CD14-positive monocyte (primary cell): Measurements from ENCODE around the gene RTP1. TPM values are rescaled to one million over a fixed set of nuclear protein-coding genes. Genes with fewer than 3 reads are reported as not detected.
A peak's percentile ranks its signal among the peaks of the same experiment; 100 is the strongest.

Source experiments
- DNase-seq, 3 donors: peaks; one replicate each; pipeline ENCODE4 v3.0.0-alpha.2; 2011 to 2022
- H2AFZ ChIP-seq: 2 replicates; pipeline ENCODE4 v1.6.0; 2012; ENCODE audit warnings: mild to moderate bottlenecking, low read depth, low read length, inconsistent platforms; ENCODE audit not compliant: insufficient read depth, poor library complexity, severe bottlenecking
- H3K27ac ChIP-seq, 2 donors: 1 replicate in 1 of 2; 2 replicates in 1 of 2; pipeline ENCODE4 v1.5.1; 2012 to 2013; ENCODE audit warnings: low read length in 2 of 2, control low read depth in 1 of 2, inconsistent platforms in 1 of 2, low read depth in 1 of 2, mild to moderate bottlenecking in 1 of 2
- H3K27me3 ChIP-seq, 2 donors: one replicate each; pipeline versions ENCODE4 v1.6.0 to v1.6.1; 2011 to 2013; ENCODE audit warnings: low read length in 2 of 2; ENCODE audit not compliant: control insufficient read depth in 2 of 2, insufficient read depth in 2 of 2
- H3K36me3 ChIP-seq, 2 donors: replicated peaks in 1 of 2; 1 replicate in 1 of 2; 2 replicates in 1 of 2; pipeline versions ENCODE4 v1.5.1 to v1.6.1; 2012 to 2013; ENCODE audit warnings: low read length in 2 of 2, control low read depth in 1 of 2, inconsistent platforms in 1 of 2, mild to moderate bottlenecking in 1 of 2; ENCODE audit not compliant: insufficient read depth in 2 of 2, control insufficient read depth in 1 of 2
- H3K4me1 ChIP-seq, 2 donors: 1 replicate in 1 of 2; 2 replicates in 1 of 2; pipeline versions ENCODE4 v1.5.1 to v1.6.1; 2012 to 2013; ENCODE audit warnings: low read length in 2 of 2, control low read depth in 1 of 2, inconsistent platforms in 1 of 2, mild to moderate bottlenecking in 1 of 2, moderate library complexity in 1 of 2; ENCODE audit not compliant: insufficient read depth in 2 of 2, control insufficient read depth in 1 of 2
- H3K4me2 ChIP-seq: replicated peaks from 2 replicates; pipeline ENCODE3; 2012; ENCODE audit warnings: low read length, moderate library complexity, mild to moderate bottlenecking; ENCODE audit not compliant: poor library complexity, severe bottlenecking; ENCODE audit errors: extremely low read depth
- H3K4me3 ChIP-seq, 3 experiments: fragments of 200-600 bp in 1 of 3; sonication (generic) in 1 of 3; replicated peaks in 1 of 3; 1 replicate in 2 of 3; 2 replicates in 1 of 3; pipeline ENCODE4 v1.5.1; 2011 to 2013; ENCODE audit warnings: low read length in 3 of 3, mild to moderate bottlenecking in 3 of 3, control low read depth in 2 of 3, low read depth in 2 of 3, inconsistent platforms in 1 of 3, moderate library complexity in 1 of 3
- H3K79me2 ChIP-seq: 2 replicates; pipeline ENCODE4 v1.6.0; 2012; ENCODE audit warnings: mild to moderate bottlenecking, control low read depth, inconsistent platforms, low read length, moderate library complexity; ENCODE audit not compliant: insufficient read depth
- H3K9ac ChIP-seq: 2 replicates; pipeline ENCODE4 v1.6.0; 2017; ENCODE audit warnings: low read length, mild to moderate bottlenecking; ENCODE audit not compliant: insufficient read depth, poor library complexity, severe bottlenecking
- H3K9me3 ChIP-seq, 2 donors: replicated peaks in 1 of 2; 1 replicate in 1 of 2; 2 replicates in 1 of 2; pipeline versions ENCODE4 v1.5.1 to v1.6.1; 2012 to 2013; ENCODE audit warnings: low read length in 2 of 2, control low read depth in 1 of 2; ENCODE audit not compliant: control insufficient read depth in 1 of 2, insufficient read depth in 1 of 2
- H4K20me1 ChIP-seq: 2 replicates; pipeline ENCODE4 v1.6.0; 2012; ENCODE audit warnings: mild to moderate bottlenecking, low read length, control low read depth, moderate library complexity; ENCODE audit not compliant: insufficient read depth
- H3K27ac Mint-ChIP-seq, 7 donors: one replicate each; pipeline ENCODE4 v1.8.0; 2020; ENCODE audit warnings: mild to moderate bottlenecking in 7 of 7, mixed read lengths in 7 of 7, moderate library complexity in 6 of 7, inconsistent platforms in 2 of 7
- H3K27me3 Mint-ChIP-seq, 3 donors: one replicate each; pipeline ENCODE4 v1.8.0; 2021 to 2022; ENCODE audit warnings: low read depth in 3 of 3, mild to moderate bottlenecking in 3 of 3, mixed read lengths in 3 of 3, moderate library complexity in 3 of 3, inconsistent platforms in 1 of 3
- H3K36me3 Mint-ChIP-seq, 2 donors: one replicate each; pipeline ENCODE4 v1.8.0; 2020; ENCODE audit warnings: mixed read lengths in 2 of 2, inconsistent platforms in 1 of 2, mild to moderate bottlenecking in 1 of 2
- H3K4me1 Mint-ChIP-seq: one replicate; pipeline ENCODE4 v1.8.0; 2020; ENCODE audit warnings: mild to moderate bottlenecking, mixed read lengths
- H3K4me3 Mint-ChIP-seq, 2 donors: one replicate each; pipeline ENCODE4 v1.8.0; 2020; ENCODE audit warnings: mild to moderate bottlenecking in 2 of 2, mixed read lengths in 2 of 2, moderate library complexity in 1 of 2
- H3K9me3 Mint-ChIP-seq, 7 donors: one replicate each; pipeline ENCODE4 v1.8.0; 2020 to 2022; ENCODE audit warnings: mixed read lengths in 7 of 7, mild to moderate bottlenecking in 6 of 7, moderate library complexity in 6 of 7, inconsistent platforms in 2 of 7
- WGBS: methylation state at CpG from one replicate; pipeline ENCODE4 v1.1.5; 2013; ENCODE audit warnings: missing lambda C conversion rate; ENCODE audit not compliant: insufficient coverage; 5-methylcytosine and 5-hydroxymethylcytosine counted together
- intact Hi-C, 2 donors: fragments of 100-400 bp; cut with micrococcal nuclease; formaldehyde crosslinking; loops; one replicate each; pipeline versions ENCODE4 v1.15.0 to v1.15.1; 2023
- polyA plus RNA-seq, 3 donors: library from polyadenylated mRNA; depleted of rRNA in 1 of 3; unstranded in 2 of 3; stranded (reverse) in 1 of 3; fragments of 300-500 nt in 2 of 3; fragments of >200 nt in 1 of 3; fragmentation: Illumina TruSeq in 2 of 3; gene quantifications; 1 replicate in 2 of 3; 2 replicates in 1 of 3; pipeline ENCODE4 v1.2.3, GENCODE V29; 2012 to 2021
- TF ChIP-seq, protein P1 (sequence below): fragments of 200-600 bp; IDR thresholded peaks from one replicate; pipeline ENCODE4 v1.8.0; 2022; ENCODE audit warnings: antibody characterized with exemption, mild to moderate bottlenecking

The RTP1 gene
- polyA plus RNA-seq, 3 donors, result not detected

DNA sequence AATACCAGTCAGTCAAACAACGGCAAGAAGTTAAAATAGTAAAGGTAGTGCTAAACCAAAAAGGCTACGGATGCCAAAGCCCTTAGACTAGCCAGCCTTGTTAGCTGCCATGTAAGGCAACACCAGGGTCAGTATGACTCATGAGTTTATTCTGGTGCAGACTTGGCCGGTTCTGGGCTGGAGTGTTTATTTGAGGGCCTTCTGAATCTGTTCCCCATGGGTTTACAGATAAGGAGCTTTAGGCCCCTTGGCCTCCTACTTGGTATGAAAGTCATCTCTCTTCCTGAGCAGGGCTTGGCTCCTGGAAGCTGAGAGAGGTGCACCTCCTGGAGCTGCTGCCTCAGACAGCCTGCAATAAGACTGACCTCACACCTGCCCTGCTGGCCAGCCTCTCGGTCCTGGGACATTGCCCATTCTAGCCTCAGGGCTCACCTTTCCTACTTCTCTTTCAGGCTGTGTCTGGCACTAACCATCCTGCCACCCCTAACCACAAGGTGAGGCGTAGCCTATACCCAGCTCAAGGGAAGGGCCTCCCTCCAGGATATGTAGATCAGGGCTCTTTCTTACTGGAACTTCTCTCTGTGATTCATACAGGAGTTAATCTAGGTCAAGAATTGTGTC is 10.4 kb upstream of the RTP1 start:
- intact Hi-C loops, result no loop called here
- no peak overlapping the region for H3K27ac ChIP-seq
- H3K4me1 ChIP-seq, result peaks cover 8 to 17% of the 10 kb centered on the region in 2 donors
- H3K4me1 Mint-ChIP-seq, result peaks cover 27% of the 10 kb centered on the region
- peaks cover 0 to 3% (median 0%) of the 10 kb centered on the region in 7 donors for H3K9me3 Mint-ChIP-seq
- no peak overlapping the region for H3K27ac Mint-ChIP-seq
- H3K79me2 ChIP-seq, result no peaks in the 10 kb centered on the region
- no peak overlapping the region for H3K4me2 ChIP-seq
- no peak for DNase-seq
- H3K4me3 Mint-ChIP-seq, result peak overlapping the region in 1 of 2 donors; percentile 28
- no peak overlapping the region for H3K9ac ChIP-seq
- no peak overlapping the region for H3K4me3 ChIP-seq
- H2AFZ ChIP-seq, result no peak overlapping the region
- peaks cover 4 to 14% of the 10 kb centered on the region in 2 donors for H3K27me3 ChIP-seq
- peaks cover 0 to 2% of the 10 kb centered on the region in 2 donors for H3K36me3 Mint-ChIP-seq
- H3K9me3 ChIP-seq, result no peaks in the 10 kb centered on the region
- H3K27me3 Mint-ChIP-seq, result peaks cover 14 to 30% (median 16%) of the 10 kb centered on the region in 3 donors
- 100% methylated on average over 3 of the region's 5 CpGs for WGBS
- H3K36me3 ChIP-seq, result no peaks in the 10 kb centered on the region
- no peaks in the 10 kb centered on the region for H4K20me1 ChIP-seq
- TF ChIP-seq, protein P1, sequence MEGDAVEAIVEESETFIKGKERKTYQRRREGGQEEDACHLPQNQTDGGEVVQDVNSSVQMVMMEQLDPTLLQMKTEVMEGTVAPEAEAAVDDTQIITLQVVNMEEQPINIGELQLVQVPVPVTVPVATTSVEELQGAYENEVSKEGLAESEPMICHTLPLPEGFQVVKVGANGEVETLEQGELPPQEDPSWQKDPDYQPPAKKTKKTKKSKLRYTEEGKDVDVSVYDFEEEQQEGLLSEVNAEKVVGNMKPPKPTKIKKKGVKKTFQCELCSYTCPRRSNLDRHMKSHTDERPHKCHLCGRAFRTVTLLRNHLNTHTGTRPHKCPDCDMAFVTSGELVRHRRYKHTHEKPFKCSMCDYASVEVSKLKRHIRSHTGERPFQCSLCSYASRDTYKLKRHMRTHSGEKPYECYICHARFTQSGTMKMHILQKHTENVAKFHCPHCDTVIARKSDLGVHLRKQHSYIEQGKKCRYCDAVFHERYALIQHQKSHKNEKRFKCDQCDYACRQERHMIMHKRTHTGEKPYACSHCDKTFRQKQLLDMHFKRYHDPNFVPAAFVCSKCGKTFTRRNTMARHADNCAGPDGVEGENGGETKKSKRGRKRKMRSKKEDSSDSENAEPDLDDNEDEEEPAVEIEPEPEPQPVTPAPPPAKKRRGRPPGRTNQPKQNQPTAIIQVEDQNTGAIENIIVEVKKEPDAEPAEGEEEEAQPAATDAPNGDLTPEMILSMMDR, result no peak

DNA sequence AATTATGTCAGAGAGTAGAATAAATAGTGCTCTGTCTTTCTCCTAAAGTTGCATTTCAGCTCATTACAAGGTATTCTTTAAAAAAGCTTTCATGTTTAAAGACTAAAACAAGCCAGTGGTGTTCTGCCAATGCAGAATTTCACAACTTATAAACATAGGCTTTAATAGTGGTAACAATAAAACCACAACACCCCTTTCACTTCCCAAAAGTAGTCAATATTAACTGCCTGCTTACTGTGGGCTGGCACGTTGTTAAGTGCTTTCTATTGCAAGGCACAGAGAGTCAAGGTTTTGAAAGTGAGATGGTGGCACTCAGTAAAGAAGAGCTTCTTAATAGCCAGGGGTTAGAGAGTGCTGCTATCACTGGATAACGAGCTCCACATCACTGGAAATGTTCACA is 8.4 kb upstream of the RTP1 start:
- peaks cover 8 to 17% of the 10 kb centered on the region in 2 donors for H3K4me1 ChIP-seq
- H3K4me3 ChIP-seq, result no peak overlapping the region
- TF ChIP-seq, protein P1, result no peak
- H3K79me2 ChIP-seq, result no peaks in the 10 kb centered on the region
- WGBS, result 0% methylated on average over 1 of the region's 2 CpGs
- H4K20me1 ChIP-seq, result no peaks in the 10 kb centered on the region
- Mint-ChIP-seq H3K36me3 (peaks cover 0 to 2% of the 10 kb centered on the region in 2 donors), H3K27ac (no peak overlapping the region), H3K27me3 (peaks cover 16 to 35% (median 22%) of the 10 kb centered on the region in 3 donors), H3K4me1 (peaks cover 25% of the 10 kb centered on the region), H3K9me3 (peaks cover 0 to 6% (median 0%) of the 10 kb centered on the region in 7 donors), H3K4me3 (no peak overlapping the region)
- no peak overlapping the region for H3K4me2 ChIP-seq
- H3K27ac ChIP-seq, result no peak overlapping the region
- DNase-seq, result peak in 2 of 3 donors; percentile 9 to 11
- peaks cover 5 to 23% of the 10 kb centered on the region in 2 donors for H3K27me3 ChIP-seq
- no peaks in the 10 kb centered on the region for H3K9me3 ChIP-seq
- no peak overlapping the region for H3K9ac ChIP-seq
- no peak overlapping the region for H2AFZ ChIP-seq
- intact Hi-C loops, result no loop called here
- H3K36me3 ChIP-seq, result no peaks in the 10 kb centered on the region
